Keratinocyte (primary cell): Measurements from ENCODE around the gene NALCN. TPM values are rescaled to one million over a fixed set of nuclear protein-coding genes. Genes with fewer than 3 reads are reported as not detected.

Experiments used
- DNase-seq: peaks from one replicate; pipeline ENCODE4 v3.0.0-alpha.2; 2011; ENCODE audit warnings: low read depth, missing footprints, low spot score
- FAIRE-seq: peaks from 2 replicates; lab custom pipeline; 2011; peaks lifted over from hg19 to GRCh38; lab: Jason Lieb, UNC
- H2AFZ ChIP-seq: 2 replicates; pipeline ENCODE4 v1.6.0; 2012; ENCODE audit warnings: low read length, control low read depth, inconsistent platforms; ENCODE audit not compliant: control insufficient read depth
- H3K27ac ChIP-seq: 2 replicates; pipeline ENCODE4 v1.5.1; 2011; ENCODE audit warnings: low read length; ENCODE audit not compliant: control insufficient read depth, insufficient read depth
- H3K27me3 ChIP-seq: 3 replicates; pipeline ENCODE4 v1.6.0; 2011; ENCODE audit warnings: low read length; ENCODE audit not compliant: control insufficient read depth, insufficient read depth; ENCODE audit errors: extremely low read depth
- H3K36me3 ChIP-seq, 2 experiments: 2 replicates in 1 of 2; 3 replicates in 1 of 2; pipeline ENCODE4 v1.5.1; 2011; ENCODE audit warnings: low read length in 2 of 2, mild to moderate bottlenecking in 1 of 2; ENCODE audit not compliant: control insufficient read depth in 2 of 2, insufficient read depth in 2 of 2; ENCODE audit errors: extremely low read depth in 1 of 2
- H3K4me1 ChIP-seq: 3 replicates; pipeline ENCODE4 v1.5.1; 2011; ENCODE audit warnings: low read length; ENCODE audit not compliant: control insufficient read depth, insufficient read depth; ENCODE audit errors: extremely low read depth
- H3K4me2 ChIP-seq: 3 replicates; pipeline ENCODE4 v1.6.0; 2011; ENCODE audit warnings: low read depth, low read length; ENCODE audit not compliant: control insufficient read depth, insufficient read depth; ENCODE audit errors: extremely low read depth
- H3K4me3 ChIP-seq, 3 experiments: fragments of 200-600 bp in 1 of 3; sonication (generic) in 1 of 3; 2 replicates in 2 of 3; 3 replicates in 1 of 3; pipeline ENCODE4 v1.5.1; 2011 to 2016; ENCODE audit warnings: low read length in 3 of 3, mild to moderate bottlenecking in 3 of 3, control low read depth in 2 of 3, inconsistent platforms in 1 of 3, low read depth in 1 of 3, mixed read lengths in 1 of 3, mixed run types in 1 of 3, moderate library complexity in 1 of 3; ENCODE audit not compliant: control insufficient read depth in 2 of 3, insufficient read depth in 2 of 3; ENCODE audit errors: extremely low read depth in 1 of 3
- H3K79me2 ChIP-seq: 2 replicates; pipeline ENCODE4 v1.6.0; 2012; ENCODE audit warnings: low read length; ENCODE audit not compliant: control insufficient read depth, insufficient read depth
- H3K9ac ChIP-seq: 3 replicates; pipeline ENCODE4 v1.6.0; 2011; ENCODE audit warnings: low read length; ENCODE audit not compliant: control insufficient read depth, insufficient read depth; ENCODE audit errors: extremely low read depth
- H3K9me1 ChIP-seq: 3 replicates; pipeline ENCODE4 v1.6.0; 2011; ENCODE audit warnings: low read length; ENCODE audit not compliant: control insufficient read depth, insufficient read depth; ENCODE audit errors: extremely low read depth
- H3K9me3 ChIP-seq: 2 replicates; pipeline ENCODE4 v1.5.1; 2012; ENCODE audit warnings: low read depth, low read length; ENCODE audit not compliant: control insufficient read depth
- H4K20me1 ChIP-seq: 3 replicates; pipeline ENCODE4 v1.6.0; 2011; ENCODE audit warnings: low read length; ENCODE audit not compliant: control insufficient read depth, insufficient read depth; ENCODE audit errors: extremely low read depth
- CTCF ChIP-seq, 3 experiments: IDR thresholded peaks in 1 of 3; conservative IDR thresholded peaks in 1 of 3; optimal IDR thresholded peaks in 1 of 3; 2 replicates in 2 of 3; 3 replicates in 1 of 3; pipeline versions ENCODE3 to v1.5.1; 2011; ENCODE audit warnings: low read length in 3 of 3, mild to moderate bottlenecking in 3 of 3, moderate library complexity in 2 of 3, control low read depth in 1 of 3, inconsistent platforms in 1 of 3; ENCODE audit not compliant: insufficient read depth in 2 of 3; ENCODE audit errors: extremely low read depth in 1 of 3
- EZH2 ChIP-seq: IDR thresholded peaks from one replicate; pipeline ENCODE4 v1.6.1; 2012; ENCODE audit warnings: inconsistent platforms, mild to moderate bottlenecking, low read length, moderate library complexity
- dilution Hi-C: fragments of 300-500 bp; cut with MboI; formaldehyde crosslinking; loops from one replicate; pipeline ENCODE4 v1.7.0; 2020; ENCODE audit warnings: low sequenced_read_pairs; ENCODE audit not compliant: extremely low pct_ligation_motif_present
- polyA plus RNA-seq, 5 experiments: library from polyadenylated mRNA; depleted of rRNA in 3 of 5; stranded (reverse) in 3 of 5; stranded (forward) in 1 of 5; unstranded in 1 of 5; fragments of >200 nt; gene quantifications; 1 replicate in 1 of 5; 2 replicates in 3 of 5; 3 replicates in 1 of 5; pipeline versions ENCODE4 v1.2.1 to v1.2.3, GENCODE V29; 2011 to 2012; ENCODE audit warnings: missing spikeins in 2 of 5, low read depth in 1 of 5, low replicate concordance in 1 of 5

NALCN gene
- polyA plus RNA-seq, 1 donor (not counting 4 experiments of a cell fraction or from before 2014, with no cell fraction given), result 0.16 TPM

DNA sequence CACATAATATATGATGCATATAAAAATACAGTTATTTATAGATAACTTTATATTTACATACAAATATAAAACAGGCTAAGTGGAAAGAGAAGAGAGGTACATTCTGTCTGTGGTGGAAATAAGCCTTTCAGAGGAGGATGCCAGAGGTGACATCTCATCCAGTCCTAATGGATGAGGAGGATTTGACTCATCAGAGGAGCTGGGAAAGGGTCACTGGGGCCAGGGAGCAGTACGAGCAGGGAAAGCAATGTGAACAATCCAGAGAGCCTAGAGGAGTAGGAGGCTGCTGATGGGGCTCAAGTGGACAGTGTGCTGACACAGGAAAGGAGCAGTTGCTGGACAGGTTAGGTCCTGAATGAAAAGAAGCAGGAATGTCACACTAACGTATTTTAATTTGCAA, 18.6 kb downstream of the NALCN start:
- TF ChIP-seq CTCF (optimal IDR thresholded peaks at IDR 0.05 in 1 of 3, IDR thresholded peaks at IDR 0.05 in 1 of 3, conservative IDR thresholded peaks at IDR 0.05 in 1 of 3; ENCODE audit: extremely low read depth in 1 of 3, insufficient read depth in 2 of 3, low read length in 3 of 3) (no peak), EZH2 (no peak)
- DNase-seq, result no peak
- FAIRE-seq, result peak; percentile 69
- H3K4me2 ChIP-seq, result peak overlapping the region; percentile 37
- H3K9ac ChIP-seq, result no peak overlapping the region
- H3K4me1 ChIP-seq, result peaks cover 13% of the 10 kb centered on the region
- dilution Hi-C loops, result no loop called here
- no peak overlapping the region for H2AFZ ChIP-seq
- H3K9me1 ChIP-seq, result no peaks in the 10 kb centered on the region
- no peaks in the 10 kb centered on the region for H3K9me3 ChIP-seq
- no peak overlapping the region for H3K27ac ChIP-seq
- H3K27me3 ChIP-seq, result no peaks in the 10 kb centered on the region
- no peaks in the 10 kb centered on the region for H3K79me2 ChIP-seq
- no peaks in the 10 kb centered on the region for H4K20me1 ChIP-seq
- H3K4me3 ChIP-seq, result no peak overlapping the region
- no peaks in the 10 kb centered on the region for H3K36me3 ChIP-seq

DNA sequence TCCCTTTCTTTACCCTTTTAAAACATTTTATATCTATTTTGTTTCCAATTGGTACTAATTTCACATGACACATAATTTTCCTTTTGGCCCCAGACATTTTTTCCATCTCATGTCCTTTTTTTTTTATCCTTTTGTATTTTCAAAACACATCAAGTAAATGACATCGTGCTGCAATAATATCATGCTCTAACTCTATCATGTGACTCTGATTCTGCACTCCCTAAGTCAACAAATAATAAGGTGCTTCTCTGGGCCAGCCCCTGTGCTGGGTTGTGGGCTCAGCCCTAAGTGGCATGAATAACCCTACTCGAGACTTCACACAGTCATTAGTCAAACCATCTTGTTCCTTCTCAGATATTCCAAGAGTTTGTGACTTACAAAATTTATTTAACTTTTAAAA, 21.7 kb downstream of the NALCN start:
- DNase-seq, result no peak
- dilution Hi-C loops, result no loop called here
- Histone ChIP-seq H3K4me3 (no peak overlapping the region), H3K4me1 (peaks cover 13% of the 10 kb centered on the region), H3K9me3 (no peaks in the 10 kb centered on the region), H3K36me3 (no peaks in the 10 kb centered on the region), H3K79me2 (no peaks in the 10 kb centered on the region), H2AFZ (no peak overlapping the region), H3K27ac (no peak overlapping the region), H3K27me3 (no peaks in the 10 kb centered on the region), H4K20me1 (no peaks in the 10 kb centered on the region), H3K4me2 (no peak overlapping the region), H3K9ac (no peak overlapping the region), H3K9me1 (no peaks in the 10 kb centered on the region)
- no peak for FAIRE-seq
- TF ChIP-seq EZH2 (no peak), CTCF (optimal IDR thresholded peaks at IDR 0.05 in 1 of 3, IDR thresholded peaks at IDR 0.05 in 1 of 3, conservative IDR thresholded peaks at IDR 0.05 in 1 of 3; ENCODE audit: extremely low read depth in 1 of 3, insufficient read depth in 2 of 3, low read length in 3 of 3) (no peak)
